GM12878 (cell line): ENCODE results near the gene SPON2. TPM values are rescaled to one million over a fixed set of nuclear protein-coding genes. Genes with fewer than 3 reads are reported as not detected.

Experiments
- ATF7 ChIP-seq: fragments of 450-650 bp; IDR thresholded peaks from 2 replicates; pipeline ENCODE4 v1.6.1; 2016; ENCODE audit warnings: low read depth, mild to moderate bottlenecking
- CUX1 ChIP-seq: IDR thresholded peaks from 2 replicates; pipeline ENCODE4 v1.6.1; 2012; ENCODE audit warnings: improper control_type of control experiment, low read depth, low read length; ENCODE audit not compliant: insufficient replicate concordance
- EED ChIP-seq: sonication (generic); IDR thresholded peaks from 2 replicates; pipeline ENCODE4 v1.6.1; 2016; ENCODE audit warnings: antibody characterized with exemption, low read depth
- HDAC6 ChIP-seq: fragments of 200-600 bp; sonication (generic); IDR thresholded peaks from one replicate; pipeline ENCODE4 v1.8.0; 2017; ENCODE audit warnings: antibody characterized with exemption; ENCODE audit not compliant: unreplicated experiment
- LARP7 ChIP-seq: fragments of 450-650 bp; IDR thresholded peaks from 2 replicates; pipeline ENCODE4 v1.6.1; 2017; ENCODE audit warnings: mild to moderate bottlenecking
- MEF2A ChIP-seq: IDR thresholded peaks from 2 replicates; pipeline ENCODE4 v1.6.1; 2011; ENCODE audit warnings: low read depth, mild to moderate bottlenecking, low read length, moderate library complexity; ENCODE audit not compliant: insufficient read depth
- NR2C1 ChIP-seq: fragments of 450-650 bp; IDR thresholded peaks from 2 replicates; pipeline ENCODE4 v1.6.1; 2017; ENCODE audit warnings: antibody characterized with exemption, mild to moderate bottlenecking, moderate library complexity
- PML ChIP-seq: IDR thresholded peaks from 2 replicates; pipeline ENCODE4 v1.6.1; 2012; ENCODE audit warnings: low read length, inconsistent platforms
- PRDM15 ChIP-seq: fragments of 450-650 bp; formaldehyde crosslinking; IDR thresholded peaks from 2 replicates; pipeline ENCODE4 v1.4.0; 2020; ENCODE audit warnings: mild to moderate bottlenecking, moderate library complexity
- SMAD5 ChIP-seq: IDR thresholded peaks from 2 replicates; pipeline ENCODE4 v1.6.1; 2016; ENCODE audit warnings: antibody characterized with exemption, low read depth
- SP1 ChIP-seq: IDR thresholded peaks from one replicate; pipeline ENCODE4 v1.6.1; 2011; ENCODE audit warnings: low read depth, low read length
- TCF12 ChIP-seq: IDR thresholded peaks from 2 replicates; pipeline ENCODE4 v1.6.1; 2011; ENCODE audit warnings: low read depth, mild to moderate bottlenecking, low read length
- USF2 ChIP-seq: IDR thresholded peaks from 2 replicates; pipeline ENCODE4 v1.6.1; 2011; ENCODE audit warnings: low read depth, low read length, improper control_type of control experiment, borderline replicate concordance
- ZBED1 ChIP-seq: IDR thresholded peaks from 2 replicates; pipeline ENCODE4 v1.6.1; 2016; ENCODE audit warnings: borderline replicate concordance
- ZBTB11 ChIP-seq: fragments of 450-650 bp; formaldehyde crosslinking; IDR thresholded peaks from 2 replicates; pipeline ENCODE4 v1.5.0; 2022; ENCODE audit warnings: mild to moderate bottlenecking, missing genetic modification characterization
- ZNF24 ChIP-seq: fragments of 450-650 bp; IDR thresholded peaks from 2 replicates; pipeline ENCODE4 v1.6.1; 2017; ENCODE audit warnings: antibody characterized with exemption, mild to moderate bottlenecking
- ZSCAN29 ChIP-seq: fragments of 450-650 bp; IDR thresholded peaks from 2 replicates; pipeline ENCODE4 v1.6.1; 2017; ENCODE audit warnings: mild to moderate bottlenecking, moderate library complexity
- ZZZ3 ChIP-seq: IDR thresholded peaks from 2 replicates; pipeline ENCODE4 v1.6.1; 2011; ENCODE audit warnings: low read depth; ENCODE audit not compliant: control insufficient read depth, insufficient read length
- polyA plus RNA-seq, 11 experiments: library from polyadenylated mRNA; depleted of rRNA in 4 of 11; unstranded in 6 of 11; stranded (reverse) in 5 of 11; fragments of >200 nt; fragmentation: Nextera tagmentation in 4 of 11; fragmentation: Illumina TruSeq in 1 of 11; extraction: Ambion mirVana in 4 of 11; extraction: Trizol in 1 of 11; gene quantifications; 1 replicate in 1 of 11; 2 replicates in 10 of 11; pipeline versions ENCODE4 v1.2.1 to v1.2.3, GENCODE V29; 2011 to 2016; ENCODE audit warnings: inconsistent platforms in 2 of 11, missing spikeins in 2 of 11, low read depth in 1 of 11
- total RNA-seq, 4 experiments: library from RNA; depleted of rRNA in 3 of 4; stranded (reverse); fragments of >200 nt in 3 of 4; fragmentation: Illumina TruSeq in 1 of 4; extraction: Trizol in 1 of 4; gene quantifications; 2 replicates each; pipeline versions ENCODE4 v1.2.1 to v1.2.3, GENCODE V29; 2013 to 2021

Gene SPON2
- total and polyA plus RNA-seq, 10 of the 15 experiments (the other 5 are each of a cell fraction or from before 2014, with no cell fraction given) = 1.1 to 11.2 (median 7.3) TPM

DNA sequence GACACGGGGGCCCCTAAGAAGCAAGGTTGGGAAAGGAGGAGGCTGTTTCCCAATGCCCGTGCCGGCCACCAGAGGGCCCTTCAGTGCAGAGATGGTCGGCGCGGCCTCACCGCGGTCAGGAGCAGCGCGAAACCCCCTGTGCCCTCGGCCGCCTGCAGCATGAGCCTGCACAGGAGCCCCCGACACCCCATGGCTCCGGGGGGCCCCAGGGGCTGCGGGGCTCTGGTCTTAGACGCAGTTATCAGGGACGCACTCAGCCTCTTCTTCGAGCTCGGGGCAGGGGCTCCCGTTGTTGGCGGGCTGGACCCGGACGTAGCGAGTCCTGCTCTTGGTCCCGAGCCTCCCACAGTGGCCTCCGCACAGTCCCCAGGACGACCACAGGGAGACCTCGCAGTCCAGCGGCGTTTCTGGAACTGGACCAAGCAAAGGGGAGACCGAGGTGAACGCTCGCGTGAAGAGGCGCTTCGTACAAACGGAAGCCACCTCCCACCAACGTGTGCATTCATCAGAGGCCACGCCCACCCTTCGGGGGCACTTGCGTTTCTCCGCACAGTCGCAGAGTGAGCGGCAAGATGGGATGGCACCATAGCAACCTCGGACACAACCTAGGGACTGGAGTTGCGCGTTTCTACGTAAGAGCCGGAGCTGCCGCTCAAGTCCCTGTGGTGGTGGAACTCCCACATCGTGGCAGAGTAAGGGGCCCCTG lies 5.0 kb downstream of the SPON2 start (continued):
- no peak for TF ChIP-seq PML
- TF ChIP-seq SP1 = peak; percentile 21
- 0 out of 2 replicates have a peak, but pooled peaks have one; percentile 17 for TF ChIP-seq ZNF24
- TF ChIP-seq SMAD5 = no peak
- no peak for TF ChIP-seq USF2
- no peak for TF ChIP-seq ZBED1
- no peak for TF ChIP-seq ZZZ3
- no peak for TF ChIP-seq PRDM15
- TF ChIP-seq TCF12 = no peak
- TF ChIP-seq EED = no peak
- TF ChIP-seq MEF2A = no peak
- TF ChIP-seq ZSCAN29 = no peak
- TF ChIP-seq ATF7 = no peak
- TF ChIP-seq ZBTB11 (CRISPR knock-in tag) = no peak
- TF ChIP-seq HDAC6 = no peak
- peak; percentile 83 for TF ChIP-seq LARP7
- no peak for TF ChIP-seq CUX1
- no peak for TF ChIP-seq NR2C1
